ENCODE data around the gene PDE8B. TPM values are rescaled to one million over a fixed set of nuclear protein-coding genes. Genes with fewer than 3 reads are reported as not detected.

The PDE8B gene
- total and polyA plus RNA-seq, 4 donors, result 0.19 to 0.82 (median 0.49) TPM

DNA sequence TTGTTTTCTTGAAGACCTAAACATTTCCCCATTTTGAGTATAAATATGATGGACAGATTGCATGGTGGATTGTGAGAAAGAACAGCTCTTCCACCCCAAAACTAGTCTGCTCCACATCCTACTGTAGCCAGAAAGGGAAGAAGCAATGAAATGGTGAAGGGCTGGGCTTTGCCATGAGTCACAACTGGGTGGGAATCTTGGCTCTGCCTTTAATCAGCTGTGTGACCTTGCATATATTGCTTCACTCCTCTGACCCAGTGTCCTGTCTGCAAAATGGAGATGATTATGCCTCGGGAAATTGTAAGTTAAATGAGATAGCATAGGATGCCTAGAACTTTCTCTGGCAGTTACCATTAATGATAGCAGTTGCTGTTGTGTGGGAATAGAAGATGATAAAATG lies 101.9 kb downstream of the PDE8B start (continued):
- TF ChIP-seq, protein P1, sequence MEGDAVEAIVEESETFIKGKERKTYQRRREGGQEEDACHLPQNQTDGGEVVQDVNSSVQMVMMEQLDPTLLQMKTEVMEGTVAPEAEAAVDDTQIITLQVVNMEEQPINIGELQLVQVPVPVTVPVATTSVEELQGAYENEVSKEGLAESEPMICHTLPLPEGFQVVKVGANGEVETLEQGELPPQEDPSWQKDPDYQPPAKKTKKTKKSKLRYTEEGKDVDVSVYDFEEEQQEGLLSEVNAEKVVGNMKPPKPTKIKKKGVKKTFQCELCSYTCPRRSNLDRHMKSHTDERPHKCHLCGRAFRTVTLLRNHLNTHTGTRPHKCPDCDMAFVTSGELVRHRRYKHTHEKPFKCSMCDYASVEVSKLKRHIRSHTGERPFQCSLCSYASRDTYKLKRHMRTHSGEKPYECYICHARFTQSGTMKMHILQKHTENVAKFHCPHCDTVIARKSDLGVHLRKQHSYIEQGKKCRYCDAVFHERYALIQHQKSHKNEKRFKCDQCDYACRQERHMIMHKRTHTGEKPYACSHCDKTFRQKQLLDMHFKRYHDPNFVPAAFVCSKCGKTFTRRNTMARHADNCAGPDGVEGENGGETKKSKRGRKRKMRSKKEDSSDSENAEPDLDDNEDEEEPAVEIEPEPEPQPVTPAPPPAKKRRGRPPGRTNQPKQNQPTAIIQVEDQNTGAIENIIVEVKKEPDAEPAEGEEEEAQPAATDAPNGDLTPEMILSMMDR (IDR thresholded peaks at IDR 0.05; ENCODE audit: low read depth, low read length, missing input control), result no peak
- TF ChIP-seq, protein P2, sequence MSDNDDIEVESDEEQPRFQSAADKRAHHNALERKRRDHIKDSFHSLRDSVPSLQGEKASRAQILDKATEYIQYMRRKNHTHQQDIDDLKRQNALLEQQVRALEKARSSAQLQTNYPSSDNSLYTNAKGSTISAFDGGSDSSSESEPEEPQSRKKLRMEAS (IDR thresholded peaks at IDR 0.05), result no peak
- no peak for TF ChIP-seq TAF1 (conservative IDR thresholded peaks at IDR 0.05)
- no peak for TF ChIP-seq RXRA (IDR thresholded peaks at IDR 0.05)
- no peak for TF ChIP-seq GABPA (IDR thresholded peaks at IDR 0.05 in 1 of 2, conservative IDR thresholded peaks at IDR 0.05 in 1 of 2)
- no peak for TF ChIP-seq ATF3 (IDR thresholded peaks at IDR 0.05)
- no peak for TF ChIP-seq EGR1 (IDR thresholded peaks at IDR 0.05; ENCODE audit: low read depth in 2 of 2)
- TF ChIP-seq RAD21 (IDR thresholded peaks at IDR 0.05), result no peak
- no peak for TF ChIP-seq HNF4A (conservative IDR thresholded peaks at IDR 0.05)

DNA sequence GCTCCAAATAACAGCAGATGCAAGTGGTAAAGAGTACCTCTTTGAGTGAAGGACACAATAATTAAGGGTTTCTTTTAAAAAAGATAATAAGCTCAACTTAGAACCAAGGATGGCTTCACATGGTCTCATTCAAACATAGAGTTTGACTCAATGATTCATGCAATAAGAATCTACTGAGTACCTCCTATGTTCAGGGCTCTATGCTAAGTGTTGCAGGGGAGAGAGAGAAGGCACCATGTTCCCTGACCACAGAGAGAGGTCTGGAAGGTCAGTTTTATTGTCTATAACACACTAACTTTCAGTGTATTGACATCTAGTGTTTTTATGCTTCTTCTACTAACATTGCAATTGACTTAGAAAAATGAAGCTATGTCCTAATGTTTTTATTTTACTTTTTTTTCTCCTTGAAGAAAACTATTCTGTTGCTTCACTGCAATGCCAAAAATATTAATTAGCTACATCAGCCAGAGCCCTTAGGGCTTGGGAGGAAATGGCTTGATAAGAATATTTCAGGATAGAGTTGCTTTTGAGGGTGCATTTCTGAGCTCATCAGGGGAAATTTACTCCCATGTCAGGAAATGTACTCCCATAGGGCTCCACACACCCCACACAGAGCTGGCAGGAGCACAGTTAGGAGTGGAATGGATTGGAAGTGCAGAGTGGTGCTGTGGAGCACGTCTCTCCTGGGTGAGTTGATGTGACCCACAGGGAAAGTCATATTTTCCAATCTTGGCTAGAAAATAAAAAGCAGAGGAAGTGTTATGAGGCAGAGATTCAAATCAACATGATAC lies 106.6 kb downstream of the PDE8B start:
- Histone ChIP-seq H3K4me3 (ENCODE audit: low read depth in 1 of 3, low read length in 3 of 3) (no peak overlapping the region), H3K27ac (ENCODE audit: low read depth in 1 of 2, low read length in 2 of 2) (no peak overlapping the region), H3K9ac (ENCODE audit: low read depth in 1 of 2, low read length in 2 of 2) (no peak overlapping the region), H3K4me1 (ENCODE audit: control insufficient read depth in 4 of 4, insufficient read depth in 4 of 4, low read length in 3 of 4) (no peaks in the 10 kb centered on the region), H3K9me3 (ENCODE audit: control insufficient read depth in 4 of 4, low read length in 3 of 4) (no peaks in the 10 kb centered on the region), H3K36me3 (ENCODE audit: control insufficient read depth in 4 of 4, insufficient read depth in 3 of 4, low read depth in 1 of 4, low read length in 3 of 4) (no peaks in the 10 kb centered on the region), H3K27me3 (ENCODE audit: control insufficient read depth in 4 of 4, insufficient read depth in 4 of 4, low read length in 3 of 4) (peaks cover 0 to 2% (median 0%) of the 10 kb centered on the region in 4 donors)
- WGBS, result 77% methylated on average over 1 of the region's 1 CpG
- TF ChIP-seq NR2F2 (IDR thresholded peaks at IDR 0.05), result no peak
- TF ChIP-seq GABPA (IDR thresholded peaks at IDR 0.05 in 1 of 2, conservative IDR thresholded peaks at IDR 0.05 in 1 of 2), result no peak
- no peak for TF ChIP-seq YY1 (IDR thresholded peaks at IDR 0.05)
- no peak for TF ChIP-seq HNF4G (IDR thresholded peaks at IDR 0.05)
- no peak for DNase-seq (ENCODE audit: low spot score)

DNA sequence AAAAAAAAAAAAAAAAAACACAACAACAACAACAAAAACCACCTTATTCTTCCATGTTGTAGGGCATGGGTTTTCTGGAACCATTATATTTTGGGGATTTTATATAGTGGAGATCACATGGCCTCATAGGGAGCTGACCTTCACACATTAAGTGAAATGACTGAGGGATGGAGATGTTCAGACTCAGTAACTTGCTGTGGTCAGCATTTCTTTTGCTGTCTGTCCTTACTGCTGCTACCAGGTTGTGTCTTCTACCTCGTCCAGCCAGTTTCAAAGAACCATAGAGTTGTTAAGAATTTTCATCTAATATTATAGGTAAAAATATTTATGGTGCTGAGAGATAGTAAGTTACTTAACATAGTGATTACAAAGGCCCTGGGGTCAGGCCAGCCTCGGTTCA lies 107.6 kb downstream of the PDE8B start:
- H3K9me3 ChIP-seq (ENCODE audit: control insufficient read depth in 4 of 4, low read length in 3 of 4), result no peaks in the 10 kb centered on the region
- no peak for DNase-seq (ENCODE audit: low spot score)
- H3K36me3 ChIP-seq (ENCODE audit: control insufficient read depth in 4 of 4, insufficient read depth in 3 of 4, low read depth in 1 of 4, low read length in 3 of 4), result no peaks in the 10 kb centered on the region
- no peaks in the 10 kb centered on the region for H3K4me1 ChIP-seq (ENCODE audit: control insufficient read depth in 4 of 4, insufficient read depth in 4 of 4, low read length in 3 of 4)
- peaks cover 0 to 2% (median 0%) of the 10 kb centered on the region in 4 donors for H3K27me3 ChIP-seq (ENCODE audit: control insufficient read depth in 4 of 4, insufficient read depth in 4 of 4, low read length in 3 of 4)
- H3K27ac ChIP-seq (ENCODE audit: low read depth in 1 of 2, low read length in 2 of 2), result no peak overlapping the region
- H3K9ac ChIP-seq (ENCODE audit: low read depth in 1 of 2, low read length in 2 of 2), result no peak overlapping the region
- no peak overlapping the region for H3K4me3 ChIP-seq (ENCODE audit: low read depth in 1 of 3, low read length in 3 of 3)
- 81% methylated on average over 2 of the region's 2 CpGs for WGBS
- TF ChIP-seq EGR1 (IDR thresholded peaks at IDR 0.05; ENCODE audit: low read depth in 2 of 2) (no peak), REST (IDR thresholded peaks at IDR 0.05) (no peak), ATF3 (IDR thresholded peaks at IDR 0.05) (no peak), HNF4G (IDR thresholded peaks at IDR 0.05) (no peak), SP1 (IDR thresholded peaks at IDR 0.05) (no peak), HNF4A (conservative IDR thresholded peaks at IDR 0.05) (no peak), RXRA (IDR thresholded peaks at IDR 0.05) (no peak), RAD21 (IDR thresholded peaks at IDR 0.05) (no peak), FOXA1 (IDR thresholded peaks at IDR 0.05) (no peak), FOXA2 (IDR thresholded peaks at IDR 0.05) (no peak), TAF1 (conservative IDR thresholded peaks at IDR 0.05) (no peak), JUND (IDR thresholded peaks at IDR 0.05) (no peak), NR2F2 (IDR thresholded peaks at IDR 0.05) (no peak), YY1 (IDR thresholded peaks at IDR 0.05) (no peak)
- TF ChIP-seq, protein P3, sequence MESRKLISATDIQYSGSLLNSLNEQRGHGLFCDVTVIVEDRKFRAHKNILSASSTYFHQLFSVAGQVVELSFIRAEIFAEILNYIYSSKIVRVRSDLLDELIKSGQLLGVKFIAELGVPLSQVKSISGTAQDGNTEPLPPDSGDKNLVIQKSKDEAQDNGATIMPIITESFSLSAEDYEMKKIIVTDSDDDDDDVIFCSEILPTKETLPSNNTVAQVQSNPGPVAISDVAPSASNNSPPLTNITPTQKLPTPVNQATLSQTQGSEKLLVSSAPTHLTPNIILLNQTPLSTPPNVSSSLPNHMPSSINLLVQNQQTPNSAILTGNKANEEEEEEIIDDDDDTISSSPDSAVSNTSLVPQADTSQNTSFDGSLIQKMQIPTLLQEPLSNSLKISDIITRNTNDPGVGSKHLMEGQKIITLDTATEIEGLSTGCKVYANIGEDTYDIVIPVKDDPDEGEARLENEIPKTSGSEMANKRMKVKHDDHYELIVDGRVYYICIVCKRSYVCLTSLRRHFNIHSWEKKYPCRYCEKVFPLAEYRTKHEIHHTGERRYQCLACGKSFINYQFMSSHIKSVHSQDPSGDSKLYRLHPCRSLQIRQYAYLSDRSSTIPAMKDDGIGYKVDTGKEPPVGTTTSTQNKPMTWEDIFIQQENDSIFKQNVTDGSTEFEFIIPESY (IDR thresholded peaks at IDR 0.05), result no peak
- TF ChIP-seq, protein P2 (IDR thresholded peaks at IDR 0.05), result no peak
